CD4-positive, CD25-positive, alpha-beta regulatory T cell (primary cell): ENCODE results near the gene LBHD1. TPM values are rescaled to one million over a fixed set of nuclear protein-coding genes. Genes with fewer than 3 reads are reported as not detected.

Experiments
- ATAC-seq, 2 donors: fragments of 150-1000 bp; cut with Tn5 transposase; one replicate each; pipeline ENCODE4 v1.10.0; 2021; ENCODE audit warnings: low read depth in 2 of 2, moderate number of reproducible peaks in 2 of 2, moderate library complexity in 1 of 2
- DNase-seq, 3 donors: peaks; one replicate each; pipeline versions ENCODE4 v3.0.0 to v3.0.0-alpha.2; 2012 to 2022; ENCODE audit warnings: mixed read lengths in 1 of 3
- H3K27ac ChIP-seq: one replicate; pipeline ENCODE4 v1.7.0; 2013; ENCODE audit warnings: mild to moderate bottlenecking, low read length; ENCODE audit not compliant: insufficient read depth, poor library complexity, severe bottlenecking
- H3K27me3 ChIP-seq: one replicate; pipeline ENCODE4 v1.7.0; 2013; ENCODE audit warnings: low read length; ENCODE audit not compliant: control insufficient read depth, insufficient read depth
- H3K36me3 ChIP-seq: one replicate; pipeline ENCODE4 v1.7.0; 2013; ENCODE audit warnings: mild to moderate bottlenecking, low read length, moderate library complexity; ENCODE audit not compliant: control insufficient read depth, insufficient read depth
- H3K4me1 ChIP-seq: 2 replicates; pipeline ENCODE4 v1.7.0; 2013; ENCODE audit warnings: mild to moderate bottlenecking, low read length; ENCODE audit not compliant: insufficient read depth, control insufficient read depth, poor library complexity, severe bottlenecking
- H3K4me3 ChIP-seq: one replicate; pipeline ENCODE4 v1.7.0; 2013; ENCODE audit warnings: low read depth, mild to moderate bottlenecking, low read length, moderate library complexity
- H3K9me3 ChIP-seq, 2 experiments: 1 replicate in 1 of 2; 2 replicates in 1 of 2; pipeline ENCODE4 v1.7.0; 2013; ENCODE audit warnings: low read length in 2 of 2, mild to moderate bottlenecking in 1 of 2, moderate library complexity in 1 of 2; ENCODE audit not compliant: control insufficient read depth in 2 of 2
- H3K27ac Mint-ChIP-seq, 3 donors: one replicate each; pipeline ENCODE4 v1.8.0; 2020 to 2022; ENCODE audit warnings: mild to moderate bottlenecking in 3 of 3, mixed read lengths in 3 of 3, moderate library complexity in 2 of 3
- H3K27me3 Mint-ChIP-seq: one replicate; pipeline ENCODE4 v1.8.0; 2022; ENCODE audit warnings: mild to moderate bottlenecking, mixed read lengths
- H3K36me3 Mint-ChIP-seq: one replicate; pipeline ENCODE4 v1.8.0; 2020; ENCODE audit warnings: mixed read lengths
- H3K4me1 Mint-ChIP-seq, 4 donors: one replicate each; pipeline ENCODE4 v1.8.0; 2020 to 2022; ENCODE audit warnings: mixed read lengths in 4 of 4, mild to moderate bottlenecking in 1 of 4
- H3K4me3 Mint-ChIP-seq, 4 donors: one replicate each; pipeline ENCODE4 v1.8.0; 2020 to 2022; ENCODE audit warnings: mild to moderate bottlenecking in 4 of 4, mixed read lengths in 4 of 4, moderate library complexity in 3 of 4
- H3K9me3 Mint-ChIP-seq, 7 donors: one replicate each; pipeline ENCODE4 v1.8.0; 2020 to 2022; ENCODE audit warnings: mixed read lengths in 7 of 7, mild to moderate bottlenecking in 3 of 7, moderate library complexity in 2 of 7
- polyA plus RNA-seq, 4 donors: library from polyadenylated mRNA; unstranded; fragments of 300-500 nt; fragmentation: Illumina TruSeq; gene quantifications; one replicate each; pipeline ENCODE4 v1.2.3, GENCODE V29; 2021
- total RNA-seq: library from RNA; stranded (reverse); gene quantifications from one replicate; pipeline ENCODE4 v1.2.3, GENCODE V29; 2022

Gene LBHD1
- total and polyA plus RNA-seq, 5 donors from 2014 or later, result 1.8 to 9.9 (median 2.2) TPM

DNA sequence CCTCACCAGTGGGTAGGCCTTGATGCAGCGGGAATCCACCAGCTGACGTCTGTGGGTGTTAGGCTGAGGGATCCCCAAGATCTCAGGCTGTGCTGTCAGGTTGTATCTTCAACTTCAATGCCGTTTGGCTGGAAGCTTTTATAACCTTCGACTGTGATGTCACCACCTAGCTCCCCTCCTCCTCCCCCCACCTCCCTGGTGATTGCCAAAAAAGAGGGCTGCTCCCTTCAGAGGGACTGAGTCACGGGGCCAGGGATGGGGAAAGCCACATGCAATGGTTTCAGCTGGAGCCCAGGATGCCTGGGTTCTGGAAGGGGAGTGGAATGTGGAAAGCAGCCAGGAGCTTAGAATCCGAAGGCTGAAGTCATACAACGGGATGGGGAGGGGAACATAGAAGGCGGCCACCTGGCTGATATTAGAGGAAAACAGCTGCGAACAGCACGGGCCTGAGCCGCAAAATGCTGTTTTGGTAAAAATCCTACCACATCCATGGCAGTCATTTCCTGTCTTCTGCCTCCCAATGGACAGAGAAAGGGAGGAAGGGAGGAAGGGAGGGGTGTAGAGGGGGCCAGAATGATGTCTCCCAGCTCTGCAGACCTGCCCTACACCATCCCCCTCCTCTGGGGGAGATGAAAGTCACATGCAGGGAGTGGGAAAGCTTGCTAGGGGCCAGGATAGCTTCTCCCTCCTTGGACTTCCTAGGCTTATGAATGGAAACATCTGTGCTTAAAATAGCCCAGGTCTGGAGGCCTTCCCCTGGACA is 17.5 kb upstream of the LBHD1 start, which contains the start of gene LRRN4CL:
LRRN4CL (minus strand) TSS at position 110 of the 763 bp plus-strand sequence. CDS start 1,022 bp downstream, outside the sequence.
- no peaks in the 10 kb centered on the region for H3K4me1 ChIP-seq
- Mint-ChIP-seq H3K4me3 (no peak within 1 kb of the TSS), H3K27ac (no peak within 1 kb of the TSS), H3K9me3 (no peaks in the 10 kb centered on the region), H3K4me1 (peaks cover 0 to 3% (median 3%) of the 10 kb centered on the region in 4 donors), H3K36me3 (peaks cover 15% of the 10 kb centered on the region), H3K27me3 (peaks cover 4% of the 10 kb centered on the region)
- H3K36me3 ChIP-seq, result no peaks in the 10 kb centered on the region
- H3K27ac ChIP-seq, result no peak within 1 kb of the TSS
- no peak within 1 kb of the TSS for H3K4me3 ChIP-seq
- ATAC-seq, result no peak
- H3K27me3 ChIP-seq, result peaks cover 2% of the 10 kb centered on the region
- H3K9me3 ChIP-seq, result no peaks in the 10 kb centered on the region
- DNase-seq, result no peak

DNA sequence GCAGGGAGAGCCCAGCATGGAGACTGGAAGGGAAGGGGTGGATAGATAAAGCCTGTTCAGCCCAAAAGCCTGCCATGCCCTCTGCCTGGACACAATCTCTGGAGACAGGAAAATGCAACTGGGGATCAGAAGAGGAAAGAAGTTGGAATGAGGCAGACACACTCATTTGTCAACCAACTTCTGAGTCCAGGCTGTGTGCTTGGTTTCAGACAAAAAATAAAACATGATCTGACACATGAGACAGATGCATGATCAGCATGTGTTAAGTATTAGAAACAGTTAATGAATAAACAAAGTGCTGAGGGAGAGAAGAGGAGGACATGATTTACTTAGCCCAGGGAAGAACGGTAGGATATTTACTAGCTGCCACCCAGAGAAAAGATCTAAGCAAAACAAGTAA is 16.4 kb upstream of the LBHD1 start:
- Histone ChIP-seq H3K4me3 (no peak overlapping the region), H3K27ac (no peak overlapping the region), H3K27me3 (peaks cover 2% of the 10 kb centered on the region), H3K36me3 (no peaks in the 10 kb centered on the region), H3K4me1 (no peaks in the 10 kb centered on the region), H3K9me3 (no peaks in the 10 kb centered on the region)
- peaks cover 13% of the 10 kb centered on the region for H3K36me3 Mint-ChIP-seq
- no peak overlapping the region for H3K4me3 Mint-ChIP-seq
- DNase-seq, result no peak
- no peak for ATAC-seq
- H3K4me1 Mint-ChIP-seq, result peaks cover 0 to 3% (median 0%) of the 10 kb centered on the region in 4 donors
- no peak overlapping the region for H3K27ac Mint-ChIP-seq
- no peaks in the 10 kb centered on the region for H3K9me3 Mint-ChIP-seq
- peaks cover 4% of the 10 kb centered on the region for H3K27me3 Mint-ChIP-seq

GRCh38 chr11:62687508-62688396 is 15.7 kb upstream of the LBHD1 start:
- ATAC-seq, result no peak

DNA sequence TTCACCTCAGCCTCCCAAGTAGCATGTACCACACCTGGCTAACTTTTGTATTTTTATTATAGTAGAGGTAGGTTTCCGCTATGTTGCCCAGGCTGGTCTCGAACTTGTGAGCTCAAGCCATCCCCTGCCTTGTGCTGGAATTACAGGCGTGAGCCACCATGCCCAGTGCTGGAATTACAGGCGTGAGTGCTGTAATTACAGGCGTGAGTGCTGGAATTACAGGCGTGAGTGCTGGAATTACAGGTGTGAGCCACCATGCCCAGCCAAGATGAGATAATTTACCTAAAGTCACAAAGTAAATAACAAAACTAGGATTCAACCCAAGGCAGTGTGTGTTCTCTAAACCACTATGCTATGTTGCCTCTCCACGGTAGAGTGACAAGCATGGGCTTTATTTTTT is 10.5 kb upstream of the LBHD1 start:
- no peak for ATAC-seq
- H3K36me3 Mint-ChIP-seq, result peaks cover 5% of the 10 kb centered on the region
- H3K4me1 ChIP-seq, result peaks cover 16% of the 10 kb centered on the region

More at GRCh38 chr11:62687508-62688396, 15.7 kb upstream of the LBHD1 start:
- peaks cover 2% of the 10 kb centered on the region for H3K27me3 ChIP-seq
- H3K9me3 ChIP-seq, result no peaks in the 10 kb centered on the region
- no peaks in the 10 kb centered on the region for H3K4me1 ChIP-seq
- Mint-ChIP-seq H3K4me1 (peaks cover 0 to 3% (median 0%) of the 10 kb centered on the region in 4 donors), H3K4me3 (no peak overlapping the region), H3K27me3 (peaks cover 4% of the 10 kb centered on the region), H3K9me3 (no peaks in the 10 kb centered on the region), H3K36me3 (peaks cover 11% of the 10 kb centered on the region), H3K27ac (no peak overlapping the region)
- no peak overlapping the region for H3K4me3 ChIP-seq
- DNase-seq, result no peak
- H3K27ac ChIP-seq, result no peak overlapping the region
- H3K36me3 ChIP-seq, result no peaks in the 10 kb centered on the region

DNA sequence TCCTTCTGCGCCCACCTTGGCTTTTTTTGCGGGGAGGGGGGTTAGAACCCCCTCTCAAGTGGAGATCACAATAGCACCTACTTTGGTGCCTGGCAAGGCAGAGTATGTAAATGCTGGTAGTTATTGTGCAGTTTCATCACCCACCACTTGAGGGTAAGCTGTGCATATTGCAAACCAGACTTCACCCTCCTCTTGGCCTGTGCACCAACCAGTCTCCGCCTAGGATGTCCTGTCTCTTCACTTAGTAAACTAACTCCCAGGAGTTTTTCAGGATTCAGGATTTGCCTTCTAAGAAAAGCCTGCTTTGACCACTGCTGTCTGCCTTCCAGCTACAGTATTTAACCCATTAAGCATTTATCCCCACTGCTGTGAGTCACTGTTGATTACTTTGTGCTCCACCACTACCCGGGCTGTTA is 8.8 kb upstream of the LBHD1 start:
- Histone ChIP-seq H3K36me3 (peaks cover 18% of the 10 kb centered on the region), H3K4me3 (no peak overlapping the region), H3K27ac (peak overlapping the region; percentile 33), H3K4me1 (peaks cover 29% of the 10 kb centered on the region), H3K27me3 (no peaks in the 10 kb centered on the region), H3K9me3 (no peaks in the 10 kb centered on the region)
- no peaks in the 10 kb centered on the region for H3K27me3 Mint-ChIP-seq
- ATAC-seq (peak; percentile 74 to 76), DNase-seq (peak in 2 of 3 donors; percentile 58 to 77)
- peak overlapping the region; percentile 64 to 91 (median 88) for H3K4me3 Mint-ChIP-seq
- no peaks in the 10 kb centered on the region for H3K9me3 Mint-ChIP-seq
- H3K27ac Mint-ChIP-seq, result peak overlapping the region in 2 of 3 donors; percentile 52 to 83
- H3K4me1 Mint-ChIP-seq, result peaks cover 5 to 33% (median 24%) of the 10 kb centered on the region in 4 donors
- H3K36me3 Mint-ChIP-seq, result peaks cover 15% of the 10 kb centered on the region

More for the DNA sequence above, 10.5 kb upstream of the LBHD1 start:
- no peak for DNase-seq
- Histone ChIP-seq H3K36me3 (peaks cover 3% of the 10 kb centered on the region), H3K4me3 (no peak overlapping the region), H3K9me3 (no peaks in the 10 kb centered on the region), H3K27me3 (peaks cover 2% of the 10 kb centered on the region), H3K27ac (no peak overlapping the region)
- no peaks in the 10 kb centered on the region for H3K27me3 Mint-ChIP-seq
- no peak overlapping the region for H3K27ac Mint-ChIP-seq
- peaks cover 5 to 26% (median 18%) of the 10 kb centered on the region in 4 donors for H3K4me1 Mint-ChIP-seq
- no peaks in the 10 kb centered on the region for H3K9me3 Mint-ChIP-seq
- H3K4me3 Mint-ChIP-seq, result no peak overlapping the region

DNA sequence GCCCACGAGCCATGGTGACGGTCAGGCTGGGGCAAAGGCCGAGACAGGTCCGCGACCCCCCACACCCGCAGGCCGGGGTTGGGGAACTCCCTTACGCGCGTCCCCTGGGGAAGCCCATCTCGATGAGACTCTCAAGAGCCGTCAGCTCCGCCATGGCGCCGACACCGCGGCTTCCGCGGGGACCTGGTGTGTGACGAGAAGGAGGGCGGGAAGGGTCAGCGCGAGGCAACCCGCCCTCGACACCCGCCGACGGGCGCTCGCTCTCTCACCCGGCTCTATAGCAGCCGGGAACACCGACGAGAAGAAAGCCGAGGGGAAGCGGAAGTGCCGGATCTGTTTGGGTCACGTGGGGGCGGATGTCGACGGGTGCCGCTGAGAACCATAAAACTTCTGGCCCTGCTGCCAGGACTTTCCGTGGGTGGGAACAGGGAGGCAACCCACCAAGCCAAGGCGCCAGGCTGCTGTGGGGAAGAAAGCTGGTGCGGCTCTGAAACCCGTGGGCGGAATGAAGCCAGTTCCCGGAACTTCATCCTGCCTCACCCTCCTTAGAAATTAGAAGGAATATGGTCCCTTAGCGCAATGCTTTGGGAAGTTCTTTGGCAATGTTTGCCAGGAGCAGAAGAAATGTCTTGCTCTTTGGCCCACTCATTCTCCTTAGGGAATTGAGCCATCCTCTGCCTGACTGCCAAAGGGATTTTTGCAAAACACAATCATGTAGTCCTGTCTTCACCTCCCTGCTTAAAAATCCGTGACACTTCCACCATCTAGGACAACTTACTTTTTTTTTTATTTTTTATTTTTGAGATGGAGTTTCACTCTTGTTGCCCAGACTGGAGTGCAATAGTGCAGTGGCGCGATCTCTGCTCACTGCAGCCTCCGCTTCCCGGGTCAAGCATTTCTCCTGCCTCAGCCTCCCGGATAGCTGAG is 7.0 kb upstream of the LBHD1 start, which contains the start of gene UBXN1:
UBXN1 (minus strand) TSS at position 304 of the 927 bp plus-strand sequence; CDS start at position 154, 150 bp downstream.
- Mint-ChIP-seq H3K27me3 (no peaks in the 10 kb centered on the region), H3K36me3 (peaks cover 18% of the 10 kb centered on the region), H3K4me1 (peaks cover 5 to 43% (median 28%) of the 10 kb centered on the region in 4 donors), H3K4me3 (peak within 1 kb of the TSS; percentile 91 to 97 (median 94)), H3K9me3 (no peaks in the 10 kb centered on the region), H3K27ac (peak within 1 kb of the TSS; percentile 93 to 96 (median 96))
- H3K4me1 ChIP-seq, result peaks cover 29% of the 10 kb centered on the region
- peak within 1 kb of the TSS; percentile 95 for H3K27ac ChIP-seq
- peaks cover 24% of the 10 kb centered on the region for H3K36me3 ChIP-seq
- DNase-seq, result peak; percentile 81 to 89 (median 81)
- ATAC-seq, result peak; percentile 84 to 87
- no peaks in the 10 kb centered on the region for H3K27me3 ChIP-seq
- H3K9me3 ChIP-seq, result no peaks in the 10 kb centered on the region
- H3K4me3 ChIP-seq, result peak within 1 kb of the TSS; percentile 90

DNA sequence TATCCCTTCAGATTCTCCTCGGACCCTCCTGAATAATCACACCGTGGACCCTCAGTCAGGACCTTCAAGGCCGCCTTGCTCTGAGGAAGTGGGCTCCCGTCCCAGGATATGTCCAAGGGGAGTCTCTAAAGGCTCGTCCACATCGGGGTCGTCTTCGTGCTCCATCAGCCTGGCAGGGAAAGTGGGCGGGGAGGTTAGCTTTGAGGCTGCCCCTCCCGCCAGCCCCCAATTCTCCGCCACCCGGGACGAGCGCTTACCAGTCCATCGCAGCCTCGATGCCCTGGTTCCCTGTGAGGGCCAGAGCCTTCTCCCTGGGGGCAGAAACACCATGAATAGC is 6.3 kb upstream of the LBHD1 start:
- Histone ChIP-seq H3K27ac (peak overlapping the region; percentile 95), H3K9me3 (no peaks in the 10 kb centered on the region), H3K4me1 (peaks cover 29% of the 10 kb centered on the region), H3K36me3 (peaks cover 27% of the 10 kb centered on the region), H3K4me3 (peak overlapping the region; percentile 90), H3K27me3 (no peaks in the 10 kb centered on the region)
- Mint-ChIP-seq H3K36me3 (peaks cover 18% of the 10 kb centered on the region), H3K4me3 (peak overlapping the region; percentile 91 to 97 (median 94)), H3K27ac (peak overlapping the region; percentile 93 to 96 (median 96)), H3K9me3 (no peaks in the 10 kb centered on the region), H3K27me3 (no peaks in the 10 kb centered on the region), H3K4me1 (peaks cover 5 to 48% (median 28%) of the 10 kb centered on the region in 4 donors)
- DNase-seq, result no peak
- ATAC-seq, result peak in 1 of 2 donors; percentile 7
